Parathyroid adenoma (tissue), 2 donors: Measurements from ENCODE around the gene FOXN3.

ENCODE experiments used
- H2AFZ ChIP-seq: fragments of 300-600 bp; sonication (generic); one replicate; pipeline ENCODE4 v1.7.0; 2017; ENCODE audit warnings: antibody characterized with exemption, mild to moderate bottlenecking
- H3K27ac ChIP-seq: fragments of 300-600 bp; sonication (generic); one replicate; pipeline ENCODE4 v1.7.0; 2017
- H3K27me3 ChIP-seq: fragments of 300-600 bp; sonication (generic); one replicate; pipeline ENCODE4 v1.7.0; 2017; ENCODE audit warnings: low read length; ENCODE audit not compliant: control insufficient read depth, insufficient read depth
- H3K36me3 ChIP-seq: fragments of 300-600 bp; sonication (generic); one replicate; pipeline ENCODE4 v1.7.0; 2017; ENCODE audit warnings: low read length; ENCODE audit not compliant: control insufficient read depth, insufficient read depth
- H3K4me1 ChIP-seq: fragments of 300-600 bp; sonication (generic); one replicate; pipeline ENCODE4 v1.7.0; 2017; ENCODE audit warnings: control low read depth
- H3K4me2 ChIP-seq: fragments of 300-600 bp; sonication (generic); one replicate; pipeline ENCODE4 v1.7.0; 2017; ENCODE audit warnings: low read length
- H3K4me3 ChIP-seq: fragments of 300-600 bp; sonication (generic); one replicate; pipeline ENCODE4 v1.7.0; 2017; ENCODE audit warnings: low read depth, low read length
- H3K79me2 ChIP-seq: fragments of 300-600 bp; sonication (generic); one replicate; pipeline ENCODE4 v1.7.0; 2017; ENCODE audit warnings: control low read depth
- H3K9ac ChIP-seq: fragments of 300-600 bp; sonication (generic); one replicate; pipeline ENCODE4 v1.7.0; 2017; ENCODE audit warnings: mild to moderate bottlenecking
- H3K9me3 ChIP-seq: fragments of 300-600 bp; sonication (generic); one replicate; pipeline ENCODE4 v1.7.0; 2017; ENCODE audit warnings: low read length; ENCODE audit not compliant: control insufficient read depth
- TF ChIP-seq, protein P1 (sequence below): fragments of 300-600 bp; sonication (generic); IDR thresholded peaks from one replicate; pipeline ENCODE4 v1.7.0; 2017; ENCODE audit warnings: antibody characterized with exemption, mild to moderate bottlenecking
- donor health status: primary hyperparathyroidism.

Gene FOXN3

DNA sequence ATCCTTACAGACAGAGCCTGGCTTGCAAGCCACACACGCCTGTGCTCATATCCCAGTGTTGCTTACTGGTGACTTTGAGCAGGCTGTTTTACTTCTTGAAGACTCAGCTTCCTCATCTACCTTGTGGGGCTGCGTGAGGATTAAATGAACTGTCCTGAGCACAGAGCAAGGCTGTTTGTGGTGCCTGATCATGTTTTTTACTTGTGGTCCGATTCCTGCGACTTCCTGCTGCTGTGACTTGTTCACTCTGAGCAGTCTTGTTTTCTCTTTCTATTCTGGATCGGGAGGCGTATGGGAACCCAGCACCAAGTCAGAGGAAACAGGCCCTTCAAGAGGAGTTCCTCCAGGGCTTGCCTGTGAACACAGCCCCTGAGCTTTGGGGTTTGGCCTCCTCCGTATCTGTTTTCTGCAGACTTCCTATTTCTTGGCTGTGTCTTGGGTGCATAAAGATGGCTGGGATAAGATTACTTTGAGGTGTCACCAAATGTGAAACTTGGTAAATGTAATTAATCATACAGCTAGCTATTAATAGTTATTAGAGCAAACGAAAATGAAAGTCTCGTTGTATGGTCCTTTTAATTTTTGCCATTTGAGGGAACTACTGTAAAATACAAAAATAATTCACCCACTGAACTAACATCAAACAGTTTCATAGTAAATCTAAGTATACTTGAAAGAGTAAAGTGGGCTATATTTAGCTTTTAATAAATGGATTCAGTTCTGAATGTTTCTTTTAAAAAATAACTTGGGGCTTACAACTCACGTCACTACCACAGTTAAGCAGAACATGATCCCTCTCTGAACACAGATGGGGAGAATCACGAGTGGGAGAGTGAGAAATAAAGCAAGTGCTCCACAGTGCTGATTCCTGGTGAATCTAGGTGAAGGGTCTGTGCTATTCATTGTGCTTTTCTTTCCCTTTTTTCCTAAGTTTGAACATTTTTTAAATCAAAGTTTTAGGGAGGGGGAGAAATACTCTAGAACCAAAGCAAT is 251.5 kb downstream of the FOXN3 start:
- H3K27me3 ChIP-seq: no peaks in the 10 kb centered on the region
- TF ChIP-seq, protein P1, sequence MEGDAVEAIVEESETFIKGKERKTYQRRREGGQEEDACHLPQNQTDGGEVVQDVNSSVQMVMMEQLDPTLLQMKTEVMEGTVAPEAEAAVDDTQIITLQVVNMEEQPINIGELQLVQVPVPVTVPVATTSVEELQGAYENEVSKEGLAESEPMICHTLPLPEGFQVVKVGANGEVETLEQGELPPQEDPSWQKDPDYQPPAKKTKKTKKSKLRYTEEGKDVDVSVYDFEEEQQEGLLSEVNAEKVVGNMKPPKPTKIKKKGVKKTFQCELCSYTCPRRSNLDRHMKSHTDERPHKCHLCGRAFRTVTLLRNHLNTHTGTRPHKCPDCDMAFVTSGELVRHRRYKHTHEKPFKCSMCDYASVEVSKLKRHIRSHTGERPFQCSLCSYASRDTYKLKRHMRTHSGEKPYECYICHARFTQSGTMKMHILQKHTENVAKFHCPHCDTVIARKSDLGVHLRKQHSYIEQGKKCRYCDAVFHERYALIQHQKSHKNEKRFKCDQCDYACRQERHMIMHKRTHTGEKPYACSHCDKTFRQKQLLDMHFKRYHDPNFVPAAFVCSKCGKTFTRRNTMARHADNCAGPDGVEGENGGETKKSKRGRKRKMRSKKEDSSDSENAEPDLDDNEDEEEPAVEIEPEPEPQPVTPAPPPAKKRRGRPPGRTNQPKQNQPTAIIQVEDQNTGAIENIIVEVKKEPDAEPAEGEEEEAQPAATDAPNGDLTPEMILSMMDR: no peak
- peak overlapping the region; percentile 9 for H3K27ac ChIP-seq
- no peak overlapping the region for H3K4me3 ChIP-seq
- no peaks in the 10 kb centered on the region for H3K36me3 ChIP-seq
- no peaks in the 10 kb centered on the region for H3K4me1 ChIP-seq
- H3K9ac ChIP-seq: no peak overlapping the region
- no peak overlapping the region for H3K4me2 ChIP-seq
- no peak overlapping the region for H2AFZ ChIP-seq
- peaks cover 2% of the 10 kb centered on the region for H3K9me3 ChIP-seq
- H3K79me2 ChIP-seq: no peaks in the 10 kb centered on the region

DNA sequence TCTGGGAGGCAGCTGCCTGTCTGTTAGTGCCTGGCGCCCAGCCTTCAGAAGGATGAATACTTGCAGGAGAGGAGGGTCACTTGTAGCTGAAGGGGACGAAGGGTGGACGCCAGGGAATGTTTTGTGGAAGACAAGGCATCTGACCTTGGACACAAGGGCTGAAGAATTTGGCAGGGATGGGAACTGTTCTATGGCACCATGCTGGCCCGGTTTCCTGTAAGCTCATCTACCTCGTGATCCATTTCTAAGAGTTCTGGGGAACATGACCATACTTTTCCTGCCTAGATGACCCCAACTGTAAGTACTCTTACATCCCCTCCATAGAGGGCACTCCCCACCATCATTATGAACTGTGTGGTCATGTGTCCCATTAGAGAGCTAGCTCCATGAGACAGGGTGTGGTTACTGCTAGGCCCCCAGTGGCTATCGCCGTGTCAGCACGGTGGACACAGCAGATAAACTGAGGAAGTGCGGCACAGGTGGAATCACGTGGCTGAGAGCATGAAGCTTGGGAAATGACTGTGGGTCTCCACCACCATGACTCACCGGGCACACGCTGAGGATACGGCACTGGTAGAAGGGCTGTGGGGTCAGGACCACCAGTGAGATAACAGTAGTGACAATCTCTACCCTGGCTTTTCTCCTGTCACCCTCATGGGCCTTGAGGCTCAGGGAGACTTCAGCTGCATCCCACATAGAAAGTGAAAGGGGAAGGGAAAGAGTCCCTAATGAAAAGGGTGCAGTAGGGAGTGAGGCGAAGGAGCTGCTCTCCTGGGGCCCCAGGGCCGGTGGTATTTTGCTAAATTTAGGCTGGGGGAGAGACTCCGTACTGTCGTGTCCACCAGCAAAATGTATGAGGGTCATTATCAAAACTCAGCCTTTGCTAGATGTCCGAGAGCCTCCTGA is 252.6 kb downstream of the FOXN3 start:
- H3K36me3 ChIP-seq: no peaks in the 10 kb centered on the region
- no peak overlapping the region for H3K27ac ChIP-seq
- H3K27me3 ChIP-seq: no peaks in the 10 kb centered on the region
- H3K9ac ChIP-seq: no peak overlapping the region
- H3K4me3 ChIP-seq: no peak overlapping the region
- peaks cover 2% of the 10 kb centered on the region for H3K9me3 ChIP-seq
- no peak overlapping the region for H3K4me2 ChIP-seq
- H2AFZ ChIP-seq: no peak overlapping the region
- TF ChIP-seq, protein P1: no peak
- no peaks in the 10 kb centered on the region for H3K4me1 ChIP-seq
- H3K79me2 ChIP-seq: no peaks in the 10 kb centered on the region

DNA sequence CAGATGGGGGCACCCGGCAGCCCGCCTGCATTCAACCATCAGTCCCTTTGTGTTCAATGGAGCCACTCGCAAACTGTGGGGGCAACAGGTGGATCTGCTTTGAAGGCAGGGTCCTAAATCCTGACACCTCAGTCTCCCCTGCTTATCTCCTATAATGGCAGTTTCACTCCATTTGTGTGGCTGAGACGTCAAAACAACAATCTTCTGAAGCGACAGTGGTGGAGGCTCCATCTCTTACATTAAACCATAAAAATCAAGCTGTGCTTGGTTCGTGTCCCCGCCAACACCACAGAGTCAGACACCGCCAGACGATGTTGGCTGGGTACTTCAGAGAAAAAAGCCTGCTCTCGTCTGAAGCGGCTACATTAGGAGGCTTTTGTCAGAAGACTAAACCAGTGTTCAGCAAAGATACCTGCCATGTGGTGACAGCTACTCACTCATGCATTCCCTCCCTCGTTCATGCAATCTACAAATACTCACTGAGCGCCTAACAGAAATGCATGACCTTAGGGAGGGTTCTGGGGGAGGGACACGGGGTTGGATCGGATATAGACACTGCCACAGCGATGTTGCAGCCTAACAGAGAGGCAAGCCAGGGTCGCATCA is 253.9 kb downstream of the FOXN3 start:
- TF ChIP-seq, protein P1: no peak
- H2AFZ ChIP-seq: no peak overlapping the region
- H3K27me3 ChIP-seq: no peaks in the 10 kb centered on the region
- H3K27ac ChIP-seq: no peak overlapping the region
- H3K4me3 ChIP-seq: no peak overlapping the region
- H3K9ac ChIP-seq: no peak overlapping the region
- no peaks in the 10 kb centered on the region for H3K4me1 ChIP-seq
- H3K4me2 ChIP-seq: no peak overlapping the region
- H3K79me2 ChIP-seq: no peaks in the 10 kb centered on the region
- H3K9me3 ChIP-seq: no peaks in the 10 kb centered on the region
- no peaks in the 10 kb centered on the region for H3K36me3 ChIP-seq

DNA sequence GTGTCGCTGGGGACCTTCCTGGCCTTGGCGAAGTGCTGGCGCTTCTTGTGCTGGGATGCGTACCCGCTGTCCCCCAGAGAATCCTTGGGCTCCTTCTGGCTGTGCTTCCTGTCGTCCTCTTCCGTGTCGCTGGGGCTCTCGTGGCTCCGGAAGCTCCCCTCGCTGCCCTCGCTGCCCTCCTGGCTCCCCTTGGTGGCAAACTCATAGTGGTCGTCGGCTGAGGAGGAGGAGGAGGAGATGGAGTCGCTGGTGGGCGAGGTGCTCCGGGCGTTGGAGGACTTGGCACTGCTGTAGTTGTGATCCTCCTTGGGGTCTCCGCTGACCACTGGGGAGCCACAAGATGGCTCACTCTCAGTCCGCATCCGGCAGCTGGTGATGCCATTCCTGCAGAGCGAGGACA is 254.4 kb downstream of the FOXN3 start:
- Histone ChIP-seq H3K9ac (no peak overlapping the region), H3K4me2 (no peak overlapping the region), H2AFZ (no peak overlapping the region), H3K27ac (no peak overlapping the region), H3K9me3 (no peaks in the 10 kb centered on the region), H3K4me1 (no peaks in the 10 kb centered on the region), H3K27me3 (no peaks in the 10 kb centered on the region), H3K36me3 (no peaks in the 10 kb centered on the region), H3K79me2 (no peaks in the 10 kb centered on the region), H3K4me3 (no peak overlapping the region)
- TF ChIP-seq, protein P1: no peak
